ENCODE measurements around the gene RPF1.
"Not testable (repeated sequence)": the region's sequence is repeated elsewhere in the genome, so short reads cannot be mapped to it uniquely, and the experiment has no call there.

Gene RPF1, protein sequence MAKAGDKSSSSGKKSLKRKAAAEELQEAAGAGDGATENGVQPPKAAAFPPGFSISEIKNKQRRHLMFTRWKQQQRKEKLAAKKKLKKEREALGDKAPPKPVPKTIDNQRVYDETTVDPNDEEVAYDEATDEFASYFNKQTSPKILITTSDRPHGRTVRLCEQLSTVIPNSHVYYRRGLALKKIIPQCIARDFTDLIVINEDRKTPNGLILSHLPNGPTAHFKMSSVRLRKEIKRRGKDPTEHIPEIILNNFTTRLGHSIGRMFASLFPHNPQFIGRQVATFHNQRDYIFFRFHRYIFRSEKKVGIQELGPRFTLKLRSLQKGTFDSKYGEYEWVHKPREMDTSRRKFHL

DNA sequence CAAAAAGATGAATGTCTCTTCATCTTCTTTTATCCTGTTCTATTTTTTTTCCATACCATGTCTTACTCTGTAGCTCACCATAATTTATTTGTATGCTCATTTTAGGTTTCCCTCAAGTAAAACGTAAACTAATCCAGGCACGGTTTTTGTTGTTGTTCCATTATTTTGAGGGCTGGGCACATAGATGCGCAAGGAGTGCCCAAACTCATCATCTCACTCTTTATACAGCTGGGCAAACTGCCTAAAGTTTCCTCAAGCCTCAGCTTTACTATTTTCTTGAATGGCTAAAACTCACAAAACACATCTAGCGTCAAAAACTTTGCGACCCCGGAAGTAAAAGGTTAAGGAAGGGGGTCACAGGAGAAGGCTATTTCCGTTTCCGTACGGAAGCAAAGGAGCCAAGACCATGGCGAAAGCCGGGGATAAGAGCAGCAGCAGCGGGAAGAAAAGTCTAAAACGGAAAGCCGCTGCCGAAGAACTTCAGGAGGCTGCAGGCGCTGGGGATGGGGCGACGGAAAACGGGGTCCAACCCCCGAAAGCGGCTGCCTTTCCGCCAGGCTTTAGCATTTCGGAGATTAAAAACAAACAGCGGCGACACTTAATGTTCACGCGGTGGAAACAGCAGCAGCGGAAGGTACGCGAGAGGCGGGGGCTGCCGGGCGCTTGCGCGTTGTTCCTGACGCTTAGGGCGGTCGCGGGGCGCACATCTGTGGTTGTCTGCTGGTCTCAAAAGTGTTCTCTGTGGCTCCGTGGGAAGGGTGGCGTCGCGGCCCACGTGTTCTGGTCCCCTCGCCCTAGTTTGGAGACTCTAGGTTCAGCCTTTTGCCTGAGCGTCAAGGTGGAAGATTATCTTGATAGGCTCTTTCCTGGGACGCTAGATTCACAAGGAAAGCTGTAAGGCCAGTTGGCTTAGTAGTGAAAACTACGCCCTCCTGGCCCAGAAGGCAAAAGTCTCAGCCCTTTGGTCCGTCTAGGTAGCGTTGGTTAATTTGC lies at the start of gene RPF1:
TSS of gene RPF1 (plus strand) at position 391 of the 993 bp plus-strand sequence. CDS start at position 407, 16 bp downstream.
- Histone ChIP-seq H3K27me3 (ENCODE audit: control insufficient read depth, insufficient read depth, low read length) (peaks cover 37% of the 10 kb centered on the region), H3K4me1 (ENCODE audit: control insufficient read depth, insufficient read depth, low read length) (0 out of 2 replicates have a peak, but pooled peaks cover 5% of the 10 kb centered on the region), H3K36me3 (ENCODE audit: control insufficient read depth, insufficient read depth, low read length) (peaks cover 20% of the 10 kb centered on the region), H3K27ac (ENCODE audit: low read depth, low read length) (peak within 1 kb of the TSS; percentile 70), H3K9ac (ENCODE audit: low read length) (peak within 1 kb of the TSS; percentile 90), H3K4me3 (ENCODE audit: low read depth, low read length) (peak within 1 kb of the TSS; percentile 84), H3K9me3 (ENCODE audit: control insufficient read depth, insufficient read depth, low read depth, low read length) (peaks cover 8% of the 10 kb centered on the region)

DNA sequence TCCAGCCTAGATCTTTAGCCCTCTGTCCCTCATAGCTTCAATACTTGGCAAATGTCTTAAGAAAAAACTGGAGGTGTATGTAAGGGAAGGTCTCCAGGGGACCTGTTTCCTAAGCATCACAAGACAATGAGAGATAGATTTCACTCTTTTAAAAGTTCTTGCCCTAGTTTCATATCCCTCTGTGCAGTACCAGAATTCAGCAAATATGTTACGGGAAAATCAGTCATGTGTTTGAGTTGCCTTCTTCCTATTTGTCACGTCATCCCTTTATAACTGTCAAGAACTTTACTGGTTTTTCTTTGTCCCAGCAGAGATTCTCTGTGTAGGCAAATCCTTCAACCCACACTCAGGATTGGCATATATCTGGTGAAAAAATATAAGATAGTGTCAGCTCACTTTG lies 48.5 kb upstream of the RPF1 start:
- no peak overlapping the region for H3K9ac ChIP-seq (ENCODE audit: low read length)
- no peaks in the 10 kb centered on the region for H3K4me1 ChIP-seq (ENCODE audit: control insufficient read depth, insufficient read depth, low read length)
- H3K27ac ChIP-seq (ENCODE audit: low read depth, low read length): no peak overlapping the region
- H3K9me3 ChIP-seq (ENCODE audit: control insufficient read depth, insufficient read depth, low read depth, low read length): peaks cover 4% of the 10 kb centered on the region; the same call in 1 of the 2 replicates
- no peaks in the 10 kb centered on the region for H3K36me3 ChIP-seq (ENCODE audit: control insufficient read depth, insufficient read depth, low read length)
- H3K27me3 ChIP-seq (ENCODE audit: control insufficient read depth, insufficient read depth, low read length): no peaks in the 10 kb centered on the region
- no peak overlapping the region for H3K4me3 ChIP-seq (ENCODE audit: low read depth, low read length)

DNA sequence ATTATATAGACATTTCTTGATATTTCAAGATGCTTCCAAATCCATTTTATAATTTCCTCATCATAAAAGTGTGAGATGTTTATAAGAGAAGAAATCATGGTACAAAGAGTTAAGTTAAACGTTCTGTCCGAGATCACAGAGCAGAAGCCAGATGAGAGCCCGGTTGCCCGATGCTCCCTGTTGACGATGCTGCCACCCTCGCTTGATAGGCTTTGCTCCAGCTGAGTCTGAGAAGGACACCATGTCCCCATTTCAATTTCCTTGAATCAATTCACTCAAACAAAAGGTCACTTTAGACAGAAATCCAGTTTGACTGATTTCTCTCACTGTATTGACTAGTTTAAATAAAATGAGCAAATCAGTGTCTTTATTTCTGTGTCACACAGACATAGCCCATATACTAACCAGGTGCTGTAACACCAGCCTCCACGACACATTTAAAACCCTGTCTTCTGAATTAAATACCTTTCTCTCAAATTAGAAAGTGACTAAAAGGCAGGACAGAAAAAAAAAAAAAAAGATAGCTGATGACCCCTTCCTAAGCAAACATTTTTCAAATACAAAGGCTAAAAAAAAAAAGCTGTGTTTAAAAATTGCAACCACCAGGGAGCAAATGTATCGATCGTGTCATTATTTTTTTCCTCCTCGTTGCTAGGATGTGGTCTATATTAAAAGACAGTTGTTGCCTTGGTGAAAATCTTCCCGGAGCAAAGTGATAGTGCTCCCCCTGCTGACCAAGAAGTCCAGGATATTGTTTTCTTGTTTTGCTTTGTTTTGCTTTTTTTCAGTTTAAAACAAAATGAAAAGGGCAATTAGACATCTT lies 45.6 kb upstream of the RPF1 start:
- H3K36me3 ChIP-seq (ENCODE audit: control insufficient read depth, insufficient read depth, low read length): no peaks in the 10 kb centered on the region
- no peak overlapping the region for H3K9ac ChIP-seq (ENCODE audit: low read length)
- H3K9me3 ChIP-seq (ENCODE audit: control insufficient read depth, insufficient read depth, low read depth, low read length): peaks cover 4% of the 10 kb centered on the region; the same call in 1 of the 2 replicates
- H3K27me3 ChIP-seq (ENCODE audit: control insufficient read depth, insufficient read depth, low read length): no peaks in the 10 kb centered on the region
- no peaks in the 10 kb centered on the region for H3K4me1 ChIP-seq (ENCODE audit: control insufficient read depth, insufficient read depth, low read length)
- H3K4me3 ChIP-seq (ENCODE audit: low read depth, low read length): no peak overlapping the region
- H3K27ac ChIP-seq (ENCODE audit: low read depth, low read length): no peak overlapping the region

DNA sequence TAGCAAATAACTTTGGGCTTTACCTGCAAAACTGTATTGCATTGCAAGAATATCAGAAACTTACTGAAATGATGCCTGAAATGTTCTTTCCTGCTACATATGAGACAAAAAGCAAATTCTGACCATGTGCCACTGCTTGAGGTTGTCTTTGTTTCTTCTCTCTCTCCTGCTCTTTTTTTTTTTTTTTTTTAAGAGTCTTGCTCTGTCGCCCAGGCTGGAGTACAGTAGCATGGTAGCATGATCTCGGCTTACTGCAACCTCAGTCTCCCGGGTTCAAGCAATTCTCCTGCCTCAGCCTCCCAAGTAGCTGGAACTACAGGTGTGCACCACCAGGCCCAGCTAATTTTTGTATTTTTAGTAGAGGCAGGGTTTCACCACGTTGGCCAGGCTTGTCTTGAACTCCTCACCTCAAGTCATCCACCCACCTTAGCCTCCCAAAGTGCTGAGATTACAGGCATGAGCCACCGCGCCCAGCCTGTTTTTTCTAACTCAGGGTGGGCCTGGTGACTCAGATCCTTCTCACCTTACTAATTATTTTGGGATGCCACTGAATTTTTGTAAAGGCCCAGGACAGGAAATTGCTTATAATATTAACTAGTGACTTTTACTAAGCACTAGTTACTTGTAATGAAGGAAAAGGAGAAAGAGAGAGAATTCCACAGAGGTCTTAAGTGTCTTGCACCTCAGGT lies 44.8 kb upstream of the RPF1 start:
- no peaks in the 10 kb centered on the region for H3K4me1 ChIP-seq (ENCODE audit: control insufficient read depth, insufficient read depth, low read length)
- no peak overlapping the region for H3K9ac ChIP-seq (ENCODE audit: low read length)

DNA sequence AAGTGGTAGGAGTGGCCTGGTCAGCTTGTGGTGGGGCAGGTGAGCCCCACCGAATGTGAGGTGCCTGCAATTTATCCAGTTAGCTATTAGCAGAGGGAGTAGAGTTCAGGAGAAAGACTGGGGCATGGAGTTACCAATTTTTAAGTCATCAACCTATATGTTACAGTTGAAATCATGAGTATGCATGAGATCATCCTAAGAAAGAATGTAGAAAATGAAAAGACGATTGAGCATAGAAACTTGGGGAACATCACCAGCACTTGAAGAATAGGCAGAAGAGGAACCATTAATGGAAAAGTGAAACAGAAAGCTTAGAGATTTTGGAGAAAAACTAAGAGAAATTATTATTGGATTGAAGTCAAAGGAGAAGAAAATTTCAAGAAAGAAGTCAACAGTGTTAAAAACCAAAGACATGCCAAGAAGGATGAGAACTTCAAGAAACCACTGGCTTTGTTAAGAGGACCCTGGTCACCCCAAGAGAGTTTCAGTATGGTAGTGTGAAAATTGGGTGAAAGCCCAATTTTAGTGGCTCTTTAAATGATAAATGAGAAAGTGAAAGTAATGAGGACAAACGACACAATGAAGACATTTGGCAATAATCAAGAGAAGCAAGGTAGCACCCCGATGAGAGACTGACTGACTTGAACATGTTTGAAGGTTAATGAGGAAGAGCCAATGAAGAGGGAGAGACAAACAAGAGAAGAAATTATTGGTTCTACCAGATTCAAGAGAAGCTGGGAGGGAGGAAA lies 44.1 kb upstream of the RPF1 start:
- Histone ChIP-seq H3K27ac (ENCODE audit: low read depth, low read length) (no peak overlapping the region), H3K36me3 (ENCODE audit: control insufficient read depth, insufficient read depth, low read length) (no peaks in the 10 kb centered on the region), H3K9ac (ENCODE audit: low read length) (no peak overlapping the region), H3K4me1 (ENCODE audit: control insufficient read depth, insufficient read depth, low read length) (no peaks in the 10 kb centered on the region), H3K9me3 (ENCODE audit: control insufficient read depth, insufficient read depth, low read depth, low read length) (peaks cover under 1% of the 10 kb centered on the region; the same call in 1 of the 2 replicates), H3K27me3 (ENCODE audit: control insufficient read depth, insufficient read depth, low read length) (no peaks in the 10 kb centered on the region), H3K4me3 (ENCODE audit: low read depth, low read length) (no peak overlapping the region)

More for the DNA sequence above, 44.8 kb upstream of the RPF1 start:
- no peaks in the 10 kb centered on the region for H3K27me3 ChIP-seq (ENCODE audit: control insufficient read depth, insufficient read depth, low read length)
- no peak overlapping the region for H3K27ac ChIP-seq (ENCODE audit: low read depth, low read length)
- no peak overlapping the region for H3K4me3 ChIP-seq (ENCODE audit: low read depth, low read length)
- H3K9me3 ChIP-seq (ENCODE audit: control insufficient read depth, insufficient read depth, low read depth, low read length): peaks cover 4% of the 10 kb centered on the region; the same call in 1 of the 2 replicates
- H3K36me3 ChIP-seq (ENCODE audit: control insufficient read depth, insufficient read depth, low read length): no peaks in the 10 kb centered on the region

DNA sequence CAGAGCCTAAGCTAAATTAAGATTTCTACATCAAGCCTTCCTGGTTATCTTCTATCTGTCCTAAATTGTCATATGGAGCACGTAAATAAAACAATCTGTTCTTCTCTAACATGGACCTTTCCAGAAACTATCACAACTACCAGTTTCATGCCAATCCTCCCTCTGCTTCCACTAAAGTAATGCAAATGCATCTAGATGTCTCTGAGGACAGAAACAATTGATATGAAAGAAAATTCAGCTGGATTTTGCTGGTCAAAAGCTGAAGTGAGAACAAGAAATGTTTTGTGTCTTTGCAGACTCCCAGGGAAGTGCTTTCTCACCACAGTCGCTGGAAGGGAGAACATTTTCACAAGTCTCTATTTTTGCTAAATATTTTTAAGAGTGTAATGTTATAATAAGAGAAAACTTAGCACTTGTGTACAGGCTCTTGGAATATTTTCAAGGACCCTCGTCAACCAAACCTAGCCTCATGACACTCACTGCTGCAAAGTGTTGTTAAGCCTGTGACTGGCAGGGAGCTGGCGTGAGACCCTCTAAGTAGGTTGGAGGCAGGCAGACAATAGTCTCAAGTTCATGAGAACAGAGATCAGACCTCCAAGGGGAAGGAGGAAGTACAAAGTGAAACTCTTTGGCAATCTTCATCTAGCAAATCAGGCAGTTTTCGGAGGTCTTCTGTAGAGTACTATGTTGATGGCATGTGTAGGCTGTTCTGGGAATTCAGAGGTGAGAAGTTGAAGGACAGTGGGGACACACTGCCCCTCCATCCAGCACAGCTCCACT lies 42.0 kb upstream of the RPF1 start:
- H3K27ac ChIP-seq (ENCODE audit: low read depth, low read length): no peak overlapping the region
- no peaks in the 10 kb centered on the region for H3K9me3 ChIP-seq (ENCODE audit: control insufficient read depth, insufficient read depth, low read depth, low read length)
- H3K4me1 ChIP-seq (ENCODE audit: control insufficient read depth, insufficient read depth, low read length): no peaks in the 10 kb centered on the region
- H3K27me3 ChIP-seq (ENCODE audit: control insufficient read depth, insufficient read depth, low read length): no peaks in the 10 kb centered on the region
- H3K9ac ChIP-seq (ENCODE audit: low read length): no peak overlapping the region
- no peaks in the 10 kb centered on the region for H3K36me3 ChIP-seq (ENCODE audit: control insufficient read depth, insufficient read depth, low read length)
- H3K4me3 ChIP-seq (ENCODE audit: low read depth, low read length): no peak overlapping the region

DNA sequence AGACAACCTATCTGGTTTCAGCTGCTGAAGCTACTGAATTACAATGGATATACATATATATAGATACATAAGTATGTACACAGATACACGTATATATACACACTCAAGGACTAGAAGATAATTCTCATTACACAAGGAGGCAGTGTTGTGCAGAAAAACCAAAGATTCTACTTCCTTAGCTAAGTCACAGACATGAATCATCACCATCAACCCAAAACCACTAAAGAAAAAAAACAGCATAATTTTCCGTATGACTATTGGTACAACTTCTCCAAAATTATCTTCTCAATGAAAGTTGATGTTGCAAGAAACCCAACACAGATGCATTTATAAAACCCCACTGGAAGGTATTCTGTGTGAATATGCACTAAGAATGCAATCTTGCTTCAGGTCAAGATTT lies 36.8 kb upstream of the RPF1 start:
- H3K27me3 ChIP-seq (ENCODE audit: control insufficient read depth, insufficient read depth, low read length): no peaks in the 10 kb centered on the region
- H3K9me3 ChIP-seq (ENCODE audit: control insufficient read depth, insufficient read depth, low read depth, low read length): no peaks in the 10 kb centered on the region
- no peak overlapping the region for H3K27ac ChIP-seq (ENCODE audit: low read depth, low read length)
- no peak overlapping the region for H3K4me3 ChIP-seq (ENCODE audit: low read depth, low read length)
- no peak overlapping the region for H3K9ac ChIP-seq (ENCODE audit: low read length)
- H3K4me1 ChIP-seq (ENCODE audit: control insufficient read depth, insufficient read depth, low read length): no peaks in the 10 kb centered on the region
- H3K36me3 ChIP-seq (ENCODE audit: control insufficient read depth, insufficient read depth, low read length): no peaks in the 10 kb centered on the region

DNA sequence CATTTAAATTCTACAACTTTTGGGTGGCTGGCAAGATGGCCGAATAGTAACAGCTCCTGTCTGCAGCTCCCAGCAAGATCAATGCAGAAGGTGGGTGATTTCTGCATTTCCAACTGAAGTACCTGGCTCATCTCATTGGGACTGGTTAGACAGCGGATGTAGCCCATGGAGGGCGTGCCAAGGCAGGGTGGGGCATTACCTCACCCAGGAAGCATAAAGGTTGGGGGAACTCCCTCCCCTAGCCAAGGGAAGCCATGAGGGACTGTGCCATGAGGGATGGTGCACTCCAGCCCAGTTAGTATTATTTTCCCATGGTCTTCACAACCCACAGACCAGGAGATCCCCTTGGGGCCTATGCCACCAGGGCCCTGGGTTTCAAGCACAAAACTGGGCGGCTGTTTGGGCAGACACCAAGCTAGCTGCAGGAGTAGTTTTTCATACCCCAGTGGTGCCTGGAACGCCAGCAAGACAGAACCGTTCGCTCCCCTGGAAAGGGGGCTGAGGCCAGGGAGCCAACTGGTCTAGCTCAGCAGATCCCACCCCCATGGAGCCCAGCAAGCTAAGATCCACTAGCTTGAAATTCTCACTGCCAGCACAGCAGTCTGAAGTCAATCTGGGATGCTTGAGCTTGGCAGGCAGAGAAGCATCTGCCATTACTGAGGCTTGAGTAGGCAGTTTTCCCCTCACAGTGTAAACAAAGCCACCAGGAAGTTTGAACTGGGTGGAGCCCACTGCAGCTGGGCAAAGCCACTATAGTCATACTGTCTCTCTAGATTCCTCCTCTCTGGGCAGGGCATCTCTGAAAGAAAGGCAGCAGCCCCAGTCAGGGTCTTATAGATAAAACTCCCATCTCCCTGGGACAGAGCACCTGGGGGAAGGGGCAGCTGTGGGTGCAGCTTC lies 36.1 kb upstream of the RPF1 start:
- not testable (repeated sequence) for H3K4me1 ChIP-seq (ENCODE audit: control insufficient read depth, insufficient read depth, low read length); H3K27me3 ChIP-seq (ENCODE audit: control insufficient read depth, insufficient read depth, low read length); H3K9me3 ChIP-seq (ENCODE audit: control insufficient read depth, insufficient read depth, low read depth, low read length); H3K9ac ChIP-seq (ENCODE audit: low read length); H3K27ac ChIP-seq (ENCODE audit: low read depth, low read length); H3K4me3 ChIP-seq (ENCODE audit: low read depth, low read length); H3K36me3 ChIP-seq (ENCODE audit: control insufficient read depth, insufficient read depth, low read length)

DNA sequence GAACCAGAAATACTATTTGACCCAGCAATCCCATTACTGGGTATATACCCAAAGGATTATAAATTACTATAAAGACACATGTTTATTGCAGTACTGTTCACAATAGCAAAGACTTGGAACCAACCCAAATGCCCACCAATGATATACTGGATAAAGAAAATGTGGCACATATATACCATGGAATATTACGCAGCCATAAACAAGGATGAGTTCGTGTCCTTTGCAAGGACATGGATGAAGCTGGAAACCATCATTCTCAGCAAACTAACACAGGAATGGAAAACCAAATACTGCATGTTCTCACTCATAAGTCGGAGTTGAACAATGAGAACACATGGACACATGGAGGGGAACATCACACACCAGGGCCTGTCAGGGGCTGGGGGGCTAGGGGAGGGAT lies 30.4 kb upstream of the RPF1 start:
- not testable (repeated sequence) for H3K27ac ChIP-seq (ENCODE audit: low read depth, low read length); H3K9me3 ChIP-seq (ENCODE audit: control insufficient read depth, insufficient read depth, low read depth, low read length); H3K36me3 ChIP-seq (ENCODE audit: control insufficient read depth, insufficient read depth, low read length); H3K4me1 ChIP-seq (ENCODE audit: control insufficient read depth, insufficient read depth, low read length); H3K9ac ChIP-seq (ENCODE audit: low read length); H3K4me3 ChIP-seq (ENCODE audit: low read depth, low read length); H3K27me3 ChIP-seq (ENCODE audit: control insufficient read depth, insufficient read depth, low read length)

Measured in HUES6 (cell line).